SK-N-SH (cell line): Measurements from ENCODE around the gene SLC51A. TPM values are rescaled to one million over a fixed set of nuclear protein-coding genes. Genes with fewer than 3 reads are reported as not detected.

Experiments used
- CTCF ChIA-PET: fragments of 300-600, 350-600 bp; formaldehyde crosslinking; extraction: SDS; loops from one replicate; lab custom pipeline; 2021; lab: Yijun Ruan, JAX
- POLR2A ChIA-PET: fragments of 350-600 bp; sonication (Branson Sonifier 250); formaldehyde crosslinking; extraction: SDS; loops from one replicate; lab custom pipeline; 2020; ENCODE audit warnings: antibody characterized with exemption, inconsistent platforms; lab: Yijun Ruan, JAX
- DNase-seq: peaks from one replicate; pipeline ENCODE4 v3.0.0; 2012
- H2AFZ ChIP-seq: fragments of 200-600 bp; sonication (generic); 2 replicates; pipeline ENCODE4 v1.8.1; 2016; ENCODE audit warnings: antibody characterized with exemption, mild to moderate bottlenecking, low read depth
- H3F3A ChIP-seq: fragments of 200-600 bp; sonication (generic); replicated peaks from 2 replicates; pipeline ENCODE3; 2016; ENCODE audit warnings: antibody characterized with exemption, mild to moderate bottlenecking; ENCODE audit not compliant: insufficient read depth
- H3K27ac ChIP-seq, 2 experiments: fragments of 200-500 bp in 1 of 2; fragments of 200-600 bp in 1 of 2; sonication (Bioruptor generic) in 1 of 2; sonication (generic), shearing (Covaris generic) in 1 of 2; 2 replicates each; pipeline versions ENCODE4 v1.5.1 to v1.6.1; 2014 to 2016; ENCODE audit warnings: low read depth in 2 of 2, inconsistent platforms in 1 of 2, low read length in 1 of 2, mild to moderate bottlenecking in 1 of 2, mixed read lengths in 1 of 2
- H3K27me3 ChIP-seq: fragments of 200-600 bp; sonication (generic), shearing (Covaris generic); 2 replicates; pipeline ENCODE4 v1.6.1; 2016; ENCODE audit warnings: mixed run types; ENCODE audit not compliant: insufficient read depth
- H3K36me3 ChIP-seq, 2 experiments: fragments of 200-500 bp in 1 of 2; fragments of 200-600 bp in 1 of 2; sonication (Bioruptor generic) in 1 of 2; sonication (generic) in 1 of 2; replicated peaks in 1 of 2; 2 replicates each; pipeline versions ENCODE3 to v1.5.1; 2014 to 2016; ENCODE audit warnings: low read length in 1 of 2, mild to moderate bottlenecking in 1 of 2; ENCODE audit not compliant: insufficient read depth in 2 of 2, control insufficient read depth in 1 of 2
- H3K4me1 ChIP-seq, 2 experiments: fragments of 200-500 bp in 1 of 2; fragments of 200-600 bp in 1 of 2; sonication (Bioruptor generic) in 1 of 2; sonication (generic), shearing (Covaris generic) in 1 of 2; 2 replicates each; pipeline versions ENCODE4 v1.5.1 to v1.6.1; 2014 to 2016; ENCODE audit warnings: low read depth in 1 of 2, low read length in 1 of 2, mixed run types in 1 of 2; ENCODE audit not compliant: insufficient read depth in 2 of 2, control insufficient read depth in 1 of 2
- H3K4me2 ChIP-seq: fragments of 200-600 bp; sonication (generic), shearing (Covaris generic); 2 replicates; pipeline ENCODE4 v1.6.1; 2017; ENCODE audit warnings: mixed run types
- H3K4me3 ChIP-seq, 2 experiments: fragments of 200-500 bp in 1 of 2; fragments of 200-600 bp in 1 of 2; sonication (Bioruptor generic) in 1 of 2; sonication (generic), shearing (Covaris generic) in 1 of 2; 2 replicates each; pipeline versions ENCODE4 v1.5.1 to v1.8.1; 2014 to 2016; ENCODE audit warnings: low read depth in 2 of 2, inconsistent platforms in 1 of 2, low read length in 1 of 2, mild to moderate bottlenecking in 1 of 2, mixed read lengths in 1 of 2, moderate library complexity in 1 of 2
- H3K79me2 ChIP-seq: fragments of 200-600 bp; sonication (generic); 2 replicates; pipeline ENCODE4 v1.8.1; 2017; ENCODE audit warnings: mild to moderate bottlenecking; ENCODE audit not compliant: insufficient read depth
- H3K9ac ChIP-seq: fragments of 200-600 bp; sonication (generic); 2 replicates; pipeline ENCODE4 v1.6.1; 2017; ENCODE audit warnings: mixed run types
- H3K9me2 ChIP-seq: fragments of 200-600 bp; sonication (generic); 2 replicates; pipeline ENCODE4 v1.6.1; 2017; ENCODE audit warnings: mixed run types
- H3K9me3 ChIP-seq: fragments of 200-600 bp; sonication (generic); 2 replicates; pipeline ENCODE4 v1.6.1; 2017; ENCODE audit warnings: mixed run types, mild to moderate bottlenecking, moderate library complexity
- H4K20me1 ChIP-seq: fragments of 200-600 bp; sonication (generic); 2 replicates; pipeline ENCODE4 v1.6.1; 2017; ENCODE audit warnings: mild to moderate bottlenecking, mixed run types; ENCODE audit not compliant: insufficient read depth
- CTCF ChIP-seq: fragments of 200-600 bp; sonication (generic); IDR thresholded peaks from 2 replicates; pipeline ENCODE4 v1.6.1; 2017; ENCODE audit warnings: antibody characterized with exemption, mild to moderate bottlenecking, moderate library complexity
- EZH2phosphoT487 ChIP-seq: fragments of 200-600 bp; sonication (generic); IDR thresholded peaks from 2 replicates; pipeline ENCODE4 v1.6.1; 2017; ENCODE audit warnings: low read depth, mixed run types, mild to moderate bottlenecking, antibody characterized with exemption, moderate library complexity, borderline replicate concordance
- FOSL2 ChIP-seq: IDR thresholded peaks from 2 replicates; pipeline ENCODE4 v1.4.0; 2012; ENCODE audit warnings: low read depth, mild to moderate bottlenecking, moderate library complexity, borderline replicate concordance
- FOXJ3 ChIP-seq: sonication (generic); formaldehyde crosslinking; IDR thresholded peaks from 2 replicates; pipeline ENCODE4 v1.5.1; 2020; ENCODE audit warnings: mild to moderate bottlenecking, missing genetic modification reagents
- FOXM1 ChIP-seq: IDR thresholded peaks from 2 replicates; pipeline ENCODE4 v1.4.0; 2012; ENCODE audit warnings: low read depth, mild to moderate bottlenecking
- GABPA ChIP-seq: IDR thresholded peaks from 2 replicates; pipeline ENCODE4 v1.4.0; 2012; ENCODE audit warnings: low read depth, mild to moderate bottlenecking
- GATA2 ChIP-seq: sonication (generic); formaldehyde crosslinking; IDR thresholded peaks from 2 replicates; pipeline ENCODE4 v1.5.0; 2020; ENCODE audit warnings: mild to moderate bottlenecking, missing genetic modification reagents
- MEF2A ChIP-seq: IDR thresholded peaks from 2 replicates; pipeline ENCODE4 v1.4.0; 2012; ENCODE audit warnings: low read depth, borderline replicate concordance
- MXI1 ChIP-seq: IDR thresholded peaks from 2 replicates; pipeline ENCODE4 v1.6.1; 2012; ENCODE audit warnings: mild to moderate bottlenecking, low read depth, low read length, improper control_type of control experiment
- PBX3 ChIP-seq: IDR thresholded peaks from 2 replicates; pipeline ENCODE4; 2012
- POLR2AphosphoS5 ChIP-seq: IDR thresholded peaks from 2 replicates; pipeline ENCODE4 v1.6.1; 2012; ENCODE audit warnings: low read depth, low read length
- RAD21 ChIP-seq: IDR thresholded peaks from 2 replicates; pipeline ENCODE4 v1.6.1; 2012; ENCODE audit warnings: mild to moderate bottlenecking, low read length
- RCOR1 ChIP-seq: fragments of 150-350 bp; IDR thresholded peaks from 2 replicates; pipeline ENCODE4 v1.6.1; 2017; ENCODE audit warnings: antibody characterized with exemption, low read length
- REST ChIP-seq: IDR thresholded peaks from 2 replicates; pipeline ENCODE4 v1.6.1; 2012; ENCODE audit warnings: mild to moderate bottlenecking, low read depth, low read length, moderate library complexity
- RFX5 ChIP-seq: IDR thresholded peaks from 2 replicates; pipeline ENCODE4 v1.6.1; 2012; ENCODE audit warnings: mild to moderate bottlenecking, improper control_type of control experiment, low read length
- RXRA ChIP-seq: IDR thresholded peaks from 2 replicates; pipeline ENCODE4 v1.4.0; 2012; ENCODE audit warnings: low read depth, mild to moderate bottlenecking, borderline replicate concordance
- TEAD4 ChIP-seq: IDR thresholded peaks from 2 replicates; pipeline ENCODE4 v1.4.0; 2012; ENCODE audit warnings: mild to moderate bottlenecking, borderline replicate concordance; ENCODE audit not compliant: insufficient read depth
- USF1 ChIP-seq: IDR thresholded peaks from 2 replicates; pipeline ENCODE4 v1.4.0; 2012; ENCODE audit warnings: low read depth, borderline replicate concordance
- USF2 ChIP-seq: fragments of 150-350 bp; IDR thresholded peaks from 2 replicates; pipeline ENCODE4 v1.6.1; 2017; ENCODE audit warnings: antibody characterized with exemption, low read length, low read depth, borderline replicate concordance
- YY1 ChIP-seq: IDR thresholded peaks from 2 replicates; pipeline ENCODE4 v1.4.0; 2012; ENCODE audit warnings: low read depth, mild to moderate bottlenecking
- ZBTB33 ChIP-seq: IDR thresholded peaks from 2 replicates; pipeline ENCODE4 v1.4.0; 2012; ENCODE audit warnings: low read depth, borderline replicate concordance
- WGBS: methylation state at CpG from one replicate; pipeline ENCODE4 v1.1.6; 2017; ENCODE audit warnings: low lambda C conversion rate; 5-methylcytosine and 5-hydroxymethylcytosine counted together
- polyA plus RNA-seq, 3 experiments: library from polyadenylated mRNA; depleted of rRNA; stranded (reverse); fragments of >200 nt; gene quantifications; 2 replicates each; pipeline ENCODE4 v1.2.3, GENCODE V29; 2012

Gene SLC51A
- polyA plus RNA-seq, 1 of the 3 experiments (the other 2 are of a cell fraction): not detected

GRCh38 chr3:196198771-196199753 is 17.3 kb upstream of the SLC51A start:
- H4K20me1 ChIP-seq: no peaks in the 10 kb centered on the region
- peaks cover 0 to 6% of the 10 kb centered on the region in 2 experiments; a peak in 1 of 4 replicates for H3K4me1 ChIP-seq
- H3K4me2 ChIP-seq: no peak overlapping the region
- no peaks in the 10 kb centered on the region for H3K9me3 ChIP-seq
- H3K27me3 ChIP-seq: no peaks in the 10 kb centered on the region
- H3K27ac ChIP-seq: no peak overlapping the region
- POLR2A ChIA-PET: no interaction called here
- 90% methylated on average over 13 of the region's 19 CpGs for WGBS
- no peak for DNase-seq
- no peaks in the 10 kb centered on the region for H3K79me2 ChIP-seq
- H3K9me2 ChIP-seq: no peaks in the 10 kb centered on the region
- H2AFZ ChIP-seq: no peak overlapping the region
- no peaks in the 10 kb centered on the region for H3F3A ChIP-seq
- H3K9ac ChIP-seq: no peak overlapping the region
- no peaks in the 10 kb centered on the region for H3K36me3 ChIP-seq
- CTCF ChIA-PET: interaction anchor here (0.7 to 13.7 kb wide), 4 partner anchors 119 to 154 kb away, joined by 3 to 258 read pairs (median 4); no protein-coding TSS in a partner anchor
- no peak overlapping the region for H3K4me3 ChIP-seq
- TF ChIP-seq FOXJ3 (CRISPR knock-in tag) (no peak), RCOR1 (no peak), MEF2A (no peak), GATA2 (no peak), ZBTB33 (no peak), FOXM1 (no peak), PBX3 (no peak), EZH2phosphoT487 (no peak), USF2 (no peak), MXI1 (no peak), CTCF (peak; percentile 26; the same call in 1 of the 2 replicates), POLR2AphosphoS5 (no peak), GABPA (no peak), TEAD4 (no peak), YY1 (no peak), FOSL2 (no peak), RFX5 (no peak), RAD21 (peak; percentile 43), RXRA (no peak), REST (peak; percentile 46; the same call in 1 of the 2 replicates), USF1 (no peak)
